ENCODE data around the gene NADK2.

- TF ChIP-seq POLR2A (IDR thresholded peaks at IDR 0.05) (no peak), CTCF (IDR thresholded peaks at IDR 0.05) (no peak)
Measured at GRCh38 chr5:36145311-36145710, 96.4 kb downstream of the NADK2 start.
